T-cell (primary cell): ENCODE results near the gene METTL24. TPM values are rescaled to one million over a fixed set of nuclear protein-coding genes. Genes with fewer than 3 reads are reported as not detected.
A peak's percentile ranks its signal among the peaks of the same experiment; 100 is the strongest.

Experiments
- ATAC-seq, 4 experiments: fragments of 200-7000 bp in 3 of 4; fragments of 150-1000 bp in 1 of 4; cut with Tn5 transposase; replicated peaks in 1 of 4; 1 replicate in 3 of 4; 2 replicates in 1 of 4; pipeline ENCODE4 v1.10.0; 2021; ENCODE audit warnings: moderate library complexity in 3 of 4, mild to moderate bottlenecking in 2 of 4, moderate number of reproducible peaks in 1 of 4
- CTCF ChIA-PET, 2 donors: fragments of 300-600 bp; sonication (Branson Sonifier 250); formaldehyde crosslinking; loops; one replicate each; lab custom pipeline; 2022; ENCODE audit warnings: antibody characterized with exemption in 2 of 2; lab: Charles Lee
- POLR2A ChIA-PET, 2 donors: fragments of 300-600 bp; sonication (Branson Sonifier 250); formaldehyde crosslinking; loops; one replicate each; lab custom pipeline; 2022; ENCODE audit warnings: antibody characterized with exemption in 2 of 2; lab: Charles Lee
- DNase-seq, 35 experiments: peaks; one replicate each; pipeline versions ENCODE4 v3.0.0 to v3.0.0-alpha.2; 2013 to 2023
- H3K27ac ChIP-seq: one replicate; pipeline ENCODE4 v1.5.1; 2013; ENCODE audit warnings: low read length
- H3K27me3 ChIP-seq, 2 experiments: replicated peaks in 1 of 2; 1 replicate in 1 of 2; 2 replicates in 1 of 2; pipeline versions ENCODE4 v1.6.1 to v1.7.0; 2013; ENCODE audit warnings: low read length in 1 of 2, mixed read lengths in 1 of 2; ENCODE audit not compliant: control insufficient read depth in 2 of 2, insufficient read depth in 2 of 2; ENCODE audit errors: extremely low read depth in 1 of 2
- H3K36me3 ChIP-seq, 2 donors: 1 replicate in 1 of 2; 2 replicates in 1 of 2; pipeline versions ENCODE4 v1.6.1 to v1.7.0; 2013; ENCODE audit warnings: low read length in 1 of 2; ENCODE audit not compliant: control insufficient read depth in 2 of 2, insufficient read depth in 1 of 2; ENCODE audit errors: extremely low read depth in 1 of 2
- H3K4me1 ChIP-seq, 2 experiments: 1 replicate in 1 of 2; 2 replicates in 1 of 2; pipeline versions ENCODE4 v1.6.1 to v1.7.0; 2013; ENCODE audit warnings: low read length in 2 of 2, mixed read lengths in 1 of 2; ENCODE audit not compliant: insufficient read depth in 2 of 2, control insufficient read depth in 1 of 2; ENCODE audit errors: extremely low read depth in 1 of 2
- H3K4me3 ChIP-seq, 2 donors: 1 replicate in 1 of 2; 2 replicates in 1 of 2; pipeline versions ENCODE4 v1.5.1 to v1.7.0; 2013; ENCODE audit warnings: mild to moderate bottlenecking in 2 of 2, low read length in 1 of 2, moderate library complexity in 1 of 2; ENCODE audit not compliant: control insufficient read depth in 1 of 2; ENCODE audit errors: extremely low read depth in 1 of 2
- H3K9me3 ChIP-seq: 2 replicates; pipeline ENCODE4 v1.7.0; 2013
- H3K27ac Mint-ChIP-seq, 2 donors: one replicate each; pipeline ENCODE4 v1.8.0; 2020 to 2021; ENCODE audit warnings: mild to moderate bottlenecking in 2 of 2, mixed read lengths in 2 of 2
- H3K27me3 Mint-ChIP-seq, 2 donors: one replicate each; pipeline ENCODE4 v1.8.0; 2021 to 2022; ENCODE audit warnings: mixed read lengths in 2 of 2
- H3K36me3 Mint-ChIP-seq: one replicate; pipeline ENCODE4 v1.8.0; 2021; ENCODE audit warnings: mixed read lengths
- H3K4me1 Mint-ChIP-seq, 3 donors: one replicate each; pipeline ENCODE4 v1.8.0; 2020 to 2022; ENCODE audit warnings: mixed read lengths in 3 of 3, mild to moderate bottlenecking in 1 of 3
- H3K4me3 Mint-ChIP-seq, 3 donors: one replicate each; pipeline ENCODE4 v1.8.0; 2020 to 2022; ENCODE audit warnings: mild to moderate bottlenecking in 3 of 3, mixed read lengths in 3 of 3, moderate library complexity in 3 of 3
- H3K9me3 Mint-ChIP-seq, 3 donors: one replicate each; pipeline ENCODE4 v1.8.0; 2020 to 2022; ENCODE audit warnings: mixed read lengths in 3 of 3
- WGBS: methylation state at CpG from one replicate; pipeline ENCODE4 v1.1.5; 2013; ENCODE audit warnings: missing lambda C conversion rate; ENCODE audit not compliant: insufficient coverage; 5-methylcytosine and 5-hydroxymethylcytosine counted together
- total RNA-seq, 35 experiments: library from RNA in 6 of 35; stranded (reverse) in 6 of 35; fragments of 120-200 nt in 1 of 35; gene quantifications; one replicate each; pipeline versions ENCODE4 v1.2.1 to v1.2.4 and lab custom pipeline; 2013 to 2026

Gene METTL24
- total RNA-seq, 5 donors from 2014 or later (not counting 1 experiment from before 2014, with no cell fraction given): 0.30 to 0.47 (median 0.33) TPM; not detected in 2

- peaks cover 5 to 16% (median 6%) of the 10 kb centered on the region in 3 donors for H3K9me3 Mint-ChIP-seq
- Histone ChIP-seq H3K9me3 (no peaks in the 10 kb centered on the region), H3K4me1 (no peaks in the 10 kb centered on the region), H3K27ac (no peak overlapping the region), H3K27me3 (no peaks in the 10 kb centered on the region), H3K4me3 (no peak overlapping the region), H3K36me3 (no peaks in the 10 kb centered on the region)
- H3K4me3 Mint-ChIP-seq: no peak overlapping the region
- peaks cover 3% of the 10 kb centered on the region for H3K36me3 Mint-ChIP-seq
- ATAC-seq (no peak), DNase-seq (no peak)
- H3K27me3 Mint-ChIP-seq: peaks cover 7 to 8% of the 10 kb centered on the region in 2 donors
- ChIA-PET POLR2A (no interaction called here), CTCF (no interaction called here)
- no CpG with 5 or more reads among the region's 2 CpGs for WGBS
- H3K4me1 Mint-ChIP-seq: no peaks in the 10 kb centered on the region
- no peak overlapping the region for H3K27ac Mint-ChIP-seq
Observed at GRCh38 chr6:110269623-110270022, 88.5 kb downstream of the METTL24 start.

GRCh38 chr6:110266996-110267395, 91.2 kb downstream of the METTL24 start:
- H3K4me1 Mint-ChIP-seq: no peaks in the 10 kb centered on the region
- ChIA-PET CTCF (no interaction called here), POLR2A (no interaction called here)
- no peaks in the 10 kb centered on the region for H3K9me3 ChIP-seq
- H3K27me3 ChIP-seq: no peaks in the 10 kb centered on the region
- H3K36me3 ChIP-seq: no peaks in the 10 kb centered on the region
- peaks cover 5 to 18% (median 9%) of the 10 kb centered on the region in 3 donors for H3K9me3 Mint-ChIP-seq
- no peak for DNase-seq
- no peak overlapping the region for H3K4me3 Mint-ChIP-seq
- no peak for ATAC-seq
- no peak overlapping the region for H3K27ac Mint-ChIP-seq
- H3K27ac ChIP-seq: no peak overlapping the region
- no peak overlapping the region for H3K4me3 ChIP-seq
- H3K27me3 Mint-ChIP-seq: no peaks in the 10 kb centered on the region
- H3K4me1 ChIP-seq: no peaks in the 10 kb centered on the region
- H3K36me3 Mint-ChIP-seq: peaks cover 3% of the 10 kb centered on the region

GRCh38 chr6:110265273-110265672, 92.9 kb downstream of the METTL24 start:
- ATAC-seq (no peak), DNase-seq (no peak)
- H3K27ac ChIP-seq: no peak overlapping the region
- ChIA-PET POLR2A (no interaction called here), CTCF (no interaction called here)
- Mint-ChIP-seq H3K4me1 (no peaks in the 10 kb centered on the region), H3K9me3 (peaks cover 11 to 29% (median 21%) of the 10 kb centered on the region in 3 donors), H3K36me3 (peaks cover 3% of the 10 kb centered on the region), H3K4me3 (no peak overlapping the region), H3K27me3 (no peaks in the 10 kb centered on the region), H3K27ac (no peak overlapping the region)
- H3K9me3 ChIP-seq: no peaks in the 10 kb centered on the region
- H3K4me1 ChIP-seq: no peaks in the 10 kb centered on the region
- WGBS: no CpG with 5 or more reads among the region's 3 CpGs
- H3K4me3 ChIP-seq: no peak overlapping the region
- H3K27me3 ChIP-seq: no peaks in the 10 kb centered on the region
- H3K36me3 ChIP-seq: no peaks in the 10 kb centered on the region

- ATAC-seq: no peak
- CTCF ChIA-PET: no interaction called here
- H3K27ac Mint-ChIP-seq: no peak overlapping the region
- H3K9me3 Mint-ChIP-seq: peaks cover 9 to 19% (median 11%) of the 10 kb centered on the region in 3 donors
- H3K36me3 Mint-ChIP-seq: peaks cover 9% of the 10 kb centered on the region
- POLR2A ChIA-PET: no interaction called here
- H3K4me3 Mint-ChIP-seq: no peak overlapping the region
- Histone ChIP-seq H3K27ac (no peak overlapping the region), H3K27me3 (peaks cover 0 to 3% of the 10 kb centered on the region in 2 experiments), H3K4me3 (no peak overlapping the region), H3K36me3 (no peaks in the 10 kb centered on the region), H3K9me3 (no peaks in the 10 kb centered on the region), H3K4me1 (no peaks in the 10 kb centered on the region)
- WGBS: 100% methylated on average over 1 of the region's 2 CpGs
- H3K4me1 Mint-ChIP-seq: no peaks in the 10 kb centered on the region
- no peak for DNase-seq
- peaks cover 9 to 16% of the 10 kb centered on the region in 2 donors for H3K27me3 Mint-ChIP-seq
Observed at GRCh38 chr6:110256366-110256765, 101.8 kb downstream of the METTL24 start.

- POLR2A ChIA-PET: interaction anchor here (0.6 kb wide), 2 partner anchors 143 to 779 kb away, joined by 3 read pairs; no protein-coding TSS in a partner anchor
- H3K27ac Mint-ChIP-seq: no peak overlapping the region
- H3K4me3 ChIP-seq: no peak overlapping the region
- DNase-seq: peak in 2 of 35 experiments; percentile 0 to 4
- CTCF ChIA-PET: interaction anchor here in 1 of 2 donors (0.7 kb wide), 1 partner anchor 1905 kb away, joined by 3 read pairs; no protein-coding TSS in a partner anchor
- H3K9me3 Mint-ChIP-seq: peaks cover 3 to 17% (median 8%) of the 10 kb centered on the region in 3 donors
- H3K4me1 Mint-ChIP-seq: no peaks in the 10 kb centered on the region
- peaks cover 14% of the 10 kb centered on the region for H3K36me3 Mint-ChIP-seq
- ATAC-seq: no peak
- H3K36me3 ChIP-seq: no peaks in the 10 kb centered on the region
- H3K27me3 Mint-ChIP-seq: peaks cover 9 to 16% of the 10 kb centered on the region in 2 donors
- no peaks in the 10 kb centered on the region for H3K9me3 ChIP-seq
- H3K4me3 Mint-ChIP-seq: no peak overlapping the region
- H3K27me3 ChIP-seq: peaks cover 0 to 3% of the 10 kb centered on the region in 2 experiments
- H3K4me1 ChIP-seq: no peaks in the 10 kb centered on the region
- WGBS: 60% methylated on average over 3 of the region's 5 CpGs
- H3K27ac ChIP-seq: no peak overlapping the region
Observed at GRCh38 chr6:110255211-110255750, 102.9 kb downstream of the METTL24 start.

- ChIA-PET POLR2A (no interaction called here), CTCF (no interaction called here)
- H3K27me3 Mint-ChIP-seq: peaks cover 4% of the 10 kb centered on the region in 2 donors
- H3K4me3 ChIP-seq: no peak overlapping the region
- peaks cover 0 to 7% (median 0%) of the 10 kb centered on the region in 3 donors for H3K9me3 Mint-ChIP-seq
- H3K27ac Mint-ChIP-seq: no peak overlapping the region
- H3K27me3 ChIP-seq: peaks cover 0 to 3% of the 10 kb centered on the region in 2 experiments
- WGBS: 88% methylated on average over 2 of the region's 5 CpGs
- DNase-seq: no peak
- no peaks in the 10 kb centered on the region for H3K36me3 ChIP-seq
- H3K4me1 ChIP-seq: no peaks in the 10 kb centered on the region
- H3K9me3 ChIP-seq: no peaks in the 10 kb centered on the region
- no peaks in the 10 kb centered on the region for H3K4me1 Mint-ChIP-seq
- no peak overlapping the region for H3K4me3 Mint-ChIP-seq
- no peak overlapping the region for H3K27ac ChIP-seq
- peaks cover 21% of the 10 kb centered on the region for H3K36me3 Mint-ChIP-seq
- no peak for ATAC-seq
Observed at GRCh38 chr6:110250838-110251237, 107.3 kb downstream of the METTL24 start.
